ENCODE measurements around the gene THAP7.

THAP7 gene

GRCh38 chr22:21038405-21038804 lies 36.5 kb upstream of the THAP7 start:
- H3K27ac ChIP-seq = no peak overlapping the region
- no peaks in the 10 kb centered on the region for H3K9me3 ChIP-seq (ENCODE audit: severe bottlenecking)
- H3K4me3 ChIP-seq (ENCODE audit: low read depth, low read length) = no peak overlapping the region
- no peak for TF ChIP-seq CTCF (IDR thresholded peaks at IDR 0.05; ENCODE audit: low read depth, low read length)
- H3K27me3 ChIP-seq (ENCODE audit: insufficient read depth, low read depth, severe bottlenecking) = no peaks in the 10 kb centered on the region
- H3K36me3 ChIP-seq = no peaks in the 10 kb centered on the region
- DNase-seq = no peak

GRCh38 chr22:21034989-21035388 lies 33.1 kb upstream of the THAP7 start:
- Histone ChIP-seq H3K27ac (no peak overlapping the region), H3K27me3 (ENCODE audit: insufficient read depth, low read depth, severe bottlenecking) (no peaks in the 10 kb centered on the region), H3K36me3 (no peaks in the 10 kb centered on the region), H3K9me3 (ENCODE audit: severe bottlenecking) (no peaks in the 10 kb centered on the region), H3K4me3 (ENCODE audit: low read depth, low read length) (no peak overlapping the region)
- no peak for DNase-seq
- TF ChIP-seq CTCF (IDR thresholded peaks at IDR 0.05; ENCODE audit: low read depth, low read length) = no peak

- no peaks in the 10 kb centered on the region for H3K36me3 ChIP-seq
- no peaks in the 10 kb centered on the region for H3K27me3 ChIP-seq (ENCODE audit: insufficient read depth, low read depth, severe bottlenecking)
- H3K9me3 ChIP-seq (ENCODE audit: severe bottlenecking) = no peaks in the 10 kb centered on the region
- no peak overlapping the region for H3K4me3 ChIP-seq (ENCODE audit: low read depth, low read length)
- no peak for DNase-seq
- no peak overlapping the region for H3K27ac ChIP-seq
- no peak for TF ChIP-seq CTCF (IDR thresholded peaks at IDR 0.05; ENCODE audit: low read depth, low read length)
Observed at GRCh38 chr22:21033895-21034294, 32.0 kb upstream of the THAP7 start.

GRCh38 chr22:21032868-21033688 lies 31.2 kb upstream of the THAP7 start:
- Histone ChIP-seq H3K4me3 (ENCODE audit: low read depth, low read length) (no peak overlapping the region), H3K9me3 (ENCODE audit: severe bottlenecking) (no peaks in the 10 kb centered on the region), H3K27ac (no peak overlapping the region), H3K27me3 (ENCODE audit: insufficient read depth, low read depth, severe bottlenecking) (no peaks in the 10 kb centered on the region), H3K36me3 (no peaks in the 10 kb centered on the region)
- TF ChIP-seq CTCF (IDR thresholded peaks at IDR 0.05; ENCODE audit: low read depth, low read length) = no peak
- DNase-seq = no peak

- Histone ChIP-seq H3K27ac (no peak within 1 kb of the TSS), H3K4me3 (ENCODE audit: low read depth, low read length) (no peak within 1 kb of the TSS)
- DNase-seq = no peak
Observed at GRCh38 chr22:21032037-21032867, 30.3 kb upstream of the THAP7 start, which contains the start of gene SLC7A4. TSS of gene SLC7A4 (minus strand) at chr22:21032561. CDS start at chr22:21031812, 749 bp downstream.

More at GRCh38 chr22:21032037-21032867, 30.3 kb upstream of the THAP7 start, which contains the start of gene SLC7A4:
- H3K9me3 ChIP-seq (ENCODE audit: severe bottlenecking) = no peaks in the 10 kb centered on the region
- TF ChIP-seq CTCF (IDR thresholded peaks at IDR 0.05; ENCODE audit: low read depth, low read length) = no peak
- H3K27me3 ChIP-seq (ENCODE audit: insufficient read depth, low read depth, severe bottlenecking) = no peaks in the 10 kb centered on the region
- no peaks in the 10 kb centered on the region for H3K36me3 ChIP-seq

All from WERI-Rb-1 (cell line).